Upper lobe of left lung (tissue), 6 donors: ENCODE results near the gene CD247. TPM values are rescaled to one million over a fixed set of nuclear protein-coding genes. Genes with fewer than 3 reads are reported as not detected.
A peak's percentile ranks its signal among the peaks of the same experiment; 100 is the strongest.

Experiments used
- ATAC-seq, 2 donors: fragments of 200-7000 bp; cut with Tn5 transposase; one replicate each; pipeline ENCODE4 v1.9.1; 2022; ENCODE audit warnings: mild to moderate bottlenecking in 2 of 2, moderate library complexity in 2 of 2; ENCODE audit not compliant: low FRiP score in 2 of 2
- DNase-seq, 2 donors: peaks; one replicate each; pipeline ENCODE4 v3.0.0-alpha.2; 2019 to 2020
- H3K27ac ChIP-seq, 4 donors: fragments of 200-600 bp; sonication (generic); one replicate each; pipeline ENCODE4 v1.5.1; 2016 to 2019
- H3K27me3 ChIP-seq, 4 donors: fragments of 200-600 bp; sonication (generic); one replicate each; pipeline ENCODE4 v1.5.1; 2017 to 2019
- H3K36me3 ChIP-seq, 4 donors: fragments of 200-600 bp; sonication (generic); one replicate each; pipeline ENCODE4 v1.5.1; 2016 to 2019
- H3K4me1 ChIP-seq, 4 donors: fragments of 200-600 bp; sonication (generic); one replicate each; pipeline ENCODE4 v1.5.1; 2018 to 2019
- H3K4me3 ChIP-seq, 4 donors: fragments of 200-600 bp; sonication (generic); one replicate each; pipeline ENCODE4 v1.5.1; 2017 to 2019; ENCODE audit warnings: mild to moderate bottlenecking in 2 of 4, moderate library complexity in 1 of 4
- H3K9me3 ChIP-seq, 4 donors: fragments of 200-600 bp; sonication (generic); one replicate each; pipeline ENCODE4 v1.5.1; 2018 to 2019
- CTCF ChIP-seq, 6 experiments: fragments of 450-650 bp in 4 of 6; fragments of 200-600 bp in 2 of 6; sonication (generic) in 2 of 6; IDR thresholded peaks; one replicate each; pipeline ENCODE4 v1.5.1; 2016 to 2019; ENCODE audit warnings: antibody characterized with exemption in 6 of 6
- EP300 ChIP-seq, 4 donors: sonication (generic); formaldehyde crosslinking; IDR thresholded peaks; one replicate each; pipeline ENCODE4 v1.5.1; 2017; ENCODE audit warnings: antibody characterized with exemption in 4 of 4, control low read depth in 2 of 4
- POLR2A ChIP-seq, 4 donors: fragments of 450-650 bp; IDR thresholded peaks; one replicate each; pipeline ENCODE4 v1.5.1; 2016 to 2017; ENCODE audit warnings: antibody characterized with exemption in 4 of 4, mild to moderate bottlenecking in 2 of 4
- POLR2AphosphoS5 ChIP-seq, 2 donors: sonication (generic); formaldehyde crosslinking; IDR thresholded peaks; one replicate each; pipeline ENCODE4 v1.5.1; 2017; ENCODE audit warnings: antibody characterized with exemption in 2 of 2
- WGBS, 2 donors: methylation state at CpG; one replicate each; pipeline ENCODE4 v1.1.5; 2017 to 2018; 5-methylcytosine and 5-hydroxymethylcytosine counted together
- total RNA-seq, 6 donors: library from RNA; depleted of rRNA in 4 of 6; stranded (reverse); fragments of >200 nt in 4 of 6; gene quantifications; one replicate each; pipeline versions ENCODE4 v1.1.0 to v1.2.1, GENCODE V29; 2016 to 2021
- donor health status: DM: no; HTN: no; CAD: no; lungs with moderate emphysema.
- donor health status: DM: no; HTN: yes; CAD: no; lungs with severe emphysema.

CD247 gene
- total RNA-seq, 6 donors from 2014 or later = 5.0 to 14.7 (median 8.7) TPM

GRCh38 chr1:167510244-167510643, 8.1 kb downstream of the CD247 start:
- Histone ChIP-seq H3K9me3 (no peaks in the 10 kb centered on the region), H3K27ac (no peak overlapping the region), H3K36me3 (no peaks in the 10 kb centered on the region), H3K4me1 (no peaks in the 10 kb centered on the region), H3K27me3 (no peaks in the 10 kb centered on the region), H3K4me3 (no peak overlapping the region)
- WGBS, 2 donors = 80 to 91% methylated on average over 1 to 3 of the region's 3 CpGs
- DNase-seq (no peak), ATAC-seq (no peak)
- TF ChIP-seq POLR2A (IDR thresholded peaks at IDR 0.05) (no peak), EP300 (IDR thresholded peaks at IDR 0.05) (no peak), POLR2AphosphoS5 (IDR thresholded peaks at IDR 0.05) (no peak), CTCF (IDR thresholded peaks at IDR 0.05) (no peak)

DNA sequence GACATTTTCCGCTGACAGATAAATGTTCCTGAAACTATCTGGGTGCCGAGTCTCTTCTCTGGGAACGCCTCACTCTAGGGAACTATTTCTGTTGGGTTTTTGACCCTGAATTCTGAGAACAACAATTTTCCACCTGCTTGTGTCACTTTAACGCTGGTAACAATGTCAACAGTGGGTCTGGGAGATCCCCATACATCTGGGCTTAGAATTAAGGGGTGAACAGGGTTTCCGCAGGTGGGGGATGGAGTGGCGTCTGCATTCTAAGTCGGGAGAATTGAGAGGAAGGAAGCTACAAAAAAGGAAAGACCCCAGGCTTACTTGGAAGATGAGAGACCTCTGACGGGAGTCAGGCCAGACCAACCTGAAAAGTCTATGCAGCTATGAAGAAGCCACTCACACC, 8.7 kb downstream of the CD247 start:
- Histone ChIP-seq H3K27ac (no peak overlapping the region), H3K4me1 (no peaks in the 10 kb centered on the region), H3K36me3 (no peaks in the 10 kb centered on the region), H3K9me3 (no peaks in the 10 kb centered on the region), H3K4me3 (no peak overlapping the region), H3K27me3 (no peaks in the 10 kb centered on the region)
- no peak for ATAC-seq
- no peak for TF ChIP-seq POLR2A (IDR thresholded peaks at IDR 0.05)
- TF ChIP-seq CTCF (IDR thresholded peaks at IDR 0.05) = no peak
- TF ChIP-seq EP300 (IDR thresholded peaks at IDR 0.05) = no peak
- TF ChIP-seq POLR2AphosphoS5 (IDR thresholded peaks at IDR 0.05) = no peak
- 71 to 81% methylated on average over 8 of the region's 8 CpGs for WGBS, 2 donors
- DNase-seq = no peak

- DNase-seq (no peak), ATAC-seq (no peak)
- Histone ChIP-seq H3K27ac (no peak overlapping the region), H3K36me3 (no peaks in the 10 kb centered on the region), H3K27me3 (no peaks in the 10 kb centered on the region), H3K4me3 (no peak overlapping the region), H3K9me3 (no peaks in the 10 kb centered on the region), H3K4me1 (no peaks in the 10 kb centered on the region)
- TF ChIP-seq CTCF (IDR thresholded peaks at IDR 0.05) (no peak), POLR2A (IDR thresholded peaks at IDR 0.05) (no peak), EP300 (IDR thresholded peaks at IDR 0.05) (no peak), POLR2AphosphoS5 (IDR thresholded peaks at IDR 0.05) (no peak)
- WGBS, 2 donors = 89 to 90% methylated on average over 3 of the region's 3 CpGs
Measured at GRCh38 chr1:167507719-167508118, 10.6 kb downstream of the CD247 start.

DNA sequence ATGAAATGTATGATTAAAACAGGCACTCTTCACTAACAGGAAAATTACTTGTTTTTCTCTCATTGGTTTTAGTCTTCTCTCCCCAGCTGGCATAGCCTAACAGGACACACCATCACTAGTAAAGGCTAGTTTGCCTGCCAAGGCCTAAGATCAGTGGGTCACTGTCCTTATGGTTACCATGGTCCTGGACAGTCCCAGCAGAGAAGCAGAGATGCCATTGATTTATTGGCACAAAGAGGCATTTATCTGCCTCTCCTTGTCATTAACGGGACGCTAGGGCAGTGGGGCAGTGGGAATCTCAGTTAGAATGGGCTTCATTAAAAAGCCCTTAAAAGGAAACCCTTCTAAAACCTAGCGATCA, 13.9 kb downstream of the CD247 start:
- TF ChIP-seq POLR2AphosphoS5 (IDR thresholded peaks at IDR 0.05) (no peak), EP300 (IDR thresholded peaks at IDR 0.05) (no peak), CTCF (IDR thresholded peaks at IDR 0.05) (no peak), POLR2A (IDR thresholded peaks at IDR 0.05) (no peak)
- no peak for DNase-seq
- ATAC-seq = no peak
- Histone ChIP-seq H3K4me3 (no peak overlapping the region), H3K9me3 (no peaks in the 10 kb centered on the region), H3K27me3 (no peaks in the 10 kb centered on the region), H3K27ac (no peak overlapping the region), H3K4me1 (peaks cover 0 to 1% (median 0%) of the 10 kb centered on the region in 4 donors), H3K36me3 (no peaks in the 10 kb centered on the region)
- WGBS, 2 donors = 79 to 87% methylated on average over 3 of the region's 3 CpGs

GRCh38 chr1:167503626-167504466, 14.5 kb downstream of the CD247 start:
- TF ChIP-seq POLR2A (IDR thresholded peaks at IDR 0.05) (no peak), POLR2AphosphoS5 (IDR thresholded peaks at IDR 0.05) (no peak), CTCF (IDR thresholded peaks at IDR 0.05) (no peak), EP300 (IDR thresholded peaks at IDR 0.05) (no peak)
- Histone ChIP-seq H3K27ac (no peak overlapping the region), H3K27me3 (no peaks in the 10 kb centered on the region), H3K9me3 (no peaks in the 10 kb centered on the region), H3K4me3 (no peak overlapping the region), H3K4me1 (peaks cover 0 to 2% (median 0%) of the 10 kb centered on the region in 4 donors), H3K36me3 (no peaks in the 10 kb centered on the region)
- DNase-seq = no peak
- WGBS, 2 donors = 72 to 78% methylated on average over 13 to 14 of the region's 14 CpGs
- ATAC-seq = peak in 1 of 2 donors; percentile 37
